HG02610 (cell line): ENCODE results near the gene RUSF1.
"Not testable (repeated sequence)": the region's sequence is repeated elsewhere in the genome, so short reads cannot be mapped to it uniquely, and the experiment has no call there.

Source experiments
- ATAC-seq: cut with Tn5 transposase; IDR thresholded peaks from one replicate; pipeline ENCODE4 v1.9.1; 2021; ENCODE audit warnings: mild to moderate bottlenecking, moderate library complexity; ENCODE audit not compliant: unreplicated experiment

Gene RUSF1

DNA sequence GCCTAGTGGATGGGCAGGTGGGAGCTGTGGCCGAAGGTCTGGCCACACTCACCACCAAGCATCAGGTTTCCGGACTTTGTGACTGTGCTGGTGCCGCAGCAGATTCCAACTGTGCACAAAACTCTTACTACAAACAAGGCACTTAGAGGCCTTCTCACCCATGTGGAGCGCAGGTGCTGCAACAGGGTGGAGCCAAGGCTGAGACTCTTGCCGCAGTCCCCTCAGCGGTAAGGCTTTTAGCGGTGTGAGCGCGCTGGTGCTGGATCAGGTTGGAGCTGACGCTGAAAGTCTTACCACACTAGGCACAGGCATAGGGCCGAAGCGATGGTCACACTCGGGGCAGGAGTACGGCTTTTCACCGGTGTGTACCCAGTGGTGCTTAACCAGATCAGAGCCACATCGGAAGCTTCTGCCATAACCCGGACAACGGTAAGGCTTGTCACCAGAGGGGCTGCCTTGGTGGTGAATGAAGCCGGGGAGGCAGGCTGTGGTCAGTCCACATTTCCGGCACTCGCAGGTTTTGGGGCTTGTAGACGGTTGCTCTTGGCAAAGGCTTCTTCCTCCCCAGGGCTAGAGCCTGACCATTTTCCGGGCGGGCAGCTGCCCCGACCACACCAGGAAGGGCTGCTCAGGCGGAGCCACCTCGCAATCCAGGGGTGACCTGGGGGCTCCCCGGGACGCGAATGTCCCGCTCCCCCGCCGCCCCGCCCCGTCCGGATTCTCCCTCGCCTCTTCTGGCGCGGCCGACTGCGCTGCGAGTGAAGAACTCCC lies 49.9 kb downstream of the RUSF1 start:
- ATAC-seq = no peak

DNA sequence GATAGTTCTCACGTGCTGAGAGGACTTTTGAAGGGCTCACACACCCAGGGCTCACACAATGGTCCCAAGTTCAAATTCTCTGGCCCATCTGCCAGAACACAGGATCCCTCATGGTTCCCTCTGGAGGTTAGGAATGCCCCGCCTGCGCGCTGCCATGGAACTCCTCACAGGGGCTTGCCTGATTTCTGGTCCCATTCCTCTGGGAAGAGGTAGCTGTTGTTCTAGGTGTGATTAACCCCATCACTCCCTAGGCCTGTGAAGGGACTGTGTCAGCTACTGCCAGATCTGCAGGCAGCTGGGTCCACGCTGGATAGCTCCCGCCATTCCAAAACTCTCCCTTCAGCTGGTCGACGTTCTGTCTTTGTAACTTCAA lies 51.2 kb downstream of the RUSF1 start:
- no peak for ATAC-seq

DNA sequence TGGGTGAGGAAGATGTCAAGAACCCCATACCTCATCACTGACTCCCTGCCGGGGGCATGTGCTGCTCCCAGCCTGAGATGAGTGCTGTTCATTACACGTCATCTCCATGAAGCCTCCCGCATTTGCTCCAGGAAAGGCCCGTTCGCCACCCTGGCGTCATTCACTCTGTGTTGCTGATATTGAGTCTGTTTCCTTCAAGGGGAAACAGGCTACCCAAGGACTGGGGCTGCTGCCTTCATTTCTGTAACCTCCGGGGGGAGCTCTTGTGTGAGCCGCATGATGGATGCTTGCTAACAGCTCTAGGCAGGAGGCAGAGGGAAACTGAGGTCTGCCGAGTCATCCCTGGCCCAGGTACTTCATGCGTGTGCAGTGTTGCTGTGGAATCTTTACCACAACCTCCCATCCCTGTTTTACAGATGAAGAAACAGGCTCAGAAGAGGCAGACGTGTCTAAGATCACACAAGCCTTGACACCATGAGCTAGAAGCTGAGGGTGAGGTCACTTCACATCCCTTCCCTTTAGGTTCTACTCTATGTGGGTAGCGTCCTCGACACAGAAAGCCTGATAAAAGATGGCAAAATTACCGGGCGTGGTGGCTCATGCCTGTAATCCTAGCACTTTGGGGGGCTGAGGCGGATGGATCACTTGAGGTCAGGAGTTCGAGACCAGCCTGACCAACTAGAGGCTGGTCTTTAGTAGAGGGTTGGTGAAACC lies 52.4 kb downstream of the RUSF1 start:
- no peak for ATAC-seq

DNA sequence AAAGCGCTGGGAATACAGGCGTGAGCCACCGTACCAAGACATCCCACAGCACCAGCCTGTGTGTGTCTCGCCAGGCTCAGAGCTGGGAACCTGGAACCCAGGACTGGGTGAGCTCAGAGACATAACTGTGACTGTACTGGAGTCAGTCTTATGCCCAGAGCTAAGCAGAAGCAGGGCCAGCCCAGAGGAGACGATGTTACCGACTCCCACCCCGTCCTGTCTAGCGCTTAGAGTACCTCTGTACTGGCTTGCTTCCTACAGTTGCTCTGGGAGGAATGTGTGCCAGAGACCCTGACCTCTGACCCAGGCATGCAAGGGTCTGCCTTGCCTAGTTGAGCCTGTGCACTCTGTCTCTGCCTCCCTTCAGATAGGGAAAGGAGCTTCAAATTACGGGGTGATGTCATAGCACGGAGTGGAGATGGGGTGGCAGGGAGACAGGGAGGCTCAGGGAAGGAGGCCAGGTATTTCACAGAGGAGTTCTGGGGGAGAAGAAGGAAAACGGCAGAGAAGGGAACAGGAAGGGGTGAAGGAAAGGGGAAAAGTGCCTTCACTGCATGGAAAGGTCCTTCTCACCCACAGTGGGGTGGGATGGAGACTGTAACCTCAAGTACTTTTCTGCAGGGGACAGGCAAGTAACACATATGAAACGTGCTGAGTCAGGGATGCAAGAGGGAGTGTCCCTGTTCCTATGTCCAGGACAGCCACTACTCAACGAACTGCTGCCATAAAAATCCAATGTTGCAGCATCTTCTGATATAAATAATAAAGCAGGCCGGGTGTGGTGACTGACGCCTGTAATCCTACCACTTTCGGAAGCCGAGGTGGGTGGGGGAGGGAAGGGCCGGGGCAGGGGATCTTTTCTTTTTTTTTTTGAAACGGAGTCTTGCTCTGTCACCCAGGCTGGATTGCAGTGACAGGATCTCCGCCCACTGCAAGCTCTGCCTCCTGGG lies 54.7 kb downstream of the RUSF1 start:
- no peak for ATAC-seq

- no peak for ATAC-seq
Measured at GRCh38 chr16:31452631-31453106, 55.5 kb downstream of the RUSF1 start.

GRCh38 chr16:31451681-31452351 lies 56.4 kb downstream of the RUSF1 start:
- ATAC-seq = no peak

- ATAC-seq = no peak
Measured at GRCh38 chr16:31451201-31451600, 57.0 kb downstream of the RUSF1 start.

DNA sequence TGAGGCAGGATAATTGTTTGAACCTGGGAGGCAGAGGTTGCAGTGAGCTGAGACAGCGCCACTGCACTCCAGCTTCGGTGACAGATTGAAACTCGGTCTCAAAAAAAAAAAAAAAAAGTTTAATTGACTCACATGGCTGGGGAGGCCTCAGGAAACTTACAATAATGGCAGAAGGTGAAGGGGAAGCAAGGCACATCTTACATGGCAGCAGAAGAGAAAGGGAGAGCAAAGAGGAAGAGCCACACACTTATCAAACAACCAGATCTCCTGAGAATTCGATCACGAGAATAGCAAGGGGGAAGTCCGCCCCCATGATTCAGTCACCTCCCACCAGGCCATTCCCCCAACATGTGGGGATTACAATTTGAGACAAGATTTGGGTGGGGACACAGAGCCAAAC lies 62.3 kb downstream of the RUSF1 start:
- ATAC-seq = not testable (repeated sequence)

DNA sequence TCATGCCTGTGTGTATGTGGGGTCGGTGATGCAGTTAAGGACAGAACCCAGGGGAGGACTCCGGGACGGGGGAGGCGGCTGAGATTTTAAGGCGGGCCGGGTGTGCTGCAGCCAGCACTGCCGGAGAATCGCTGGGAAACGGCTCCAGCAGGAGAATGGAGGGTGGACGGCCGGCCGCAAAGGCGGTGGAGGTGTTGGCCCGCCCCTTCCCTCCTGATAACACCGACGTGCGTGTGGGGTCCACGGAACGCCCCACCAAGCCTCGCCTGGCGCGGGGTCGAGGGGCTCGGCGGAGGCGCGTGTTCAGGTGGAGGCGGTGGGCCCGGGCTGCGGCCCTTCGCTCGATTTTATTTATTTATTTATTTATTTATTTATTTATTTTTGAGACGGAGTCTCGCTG lies 66.2 kb downstream of the RUSF1 start:
- no peak for ATAC-seq

DNA sequence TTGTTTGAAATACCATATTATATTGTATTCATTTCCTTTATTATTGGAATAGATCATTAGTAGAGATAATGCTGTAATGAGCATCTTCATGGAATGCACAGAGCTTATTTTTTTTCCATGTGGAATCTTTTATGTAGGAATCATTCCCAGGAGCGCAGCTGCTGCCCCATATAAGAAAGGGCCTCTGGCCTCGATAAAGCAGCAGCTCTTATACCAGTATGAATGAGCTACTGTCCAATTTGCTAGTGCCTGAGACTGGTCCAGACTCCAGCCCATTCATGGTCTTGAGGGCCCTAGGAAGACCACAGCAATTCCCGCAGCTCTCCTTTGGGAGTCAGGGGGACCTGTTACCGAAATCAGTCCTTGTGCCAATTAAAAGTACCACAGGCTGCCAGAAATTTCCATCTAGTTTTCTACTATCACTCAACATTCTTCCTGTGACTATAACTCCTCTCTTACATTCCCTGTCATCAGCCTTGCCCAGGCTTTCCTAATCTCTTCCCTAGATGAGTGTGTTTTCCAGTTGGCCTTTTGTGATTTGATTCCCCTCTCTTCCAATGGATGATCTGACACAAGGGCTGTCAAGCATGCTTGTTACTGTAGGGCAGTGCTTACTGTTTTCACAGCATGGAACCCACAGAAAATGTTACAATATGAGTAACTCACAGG lies 67.5 kb downstream of the RUSF1 start:
- no peak for ATAC-seq

GRCh38 chr16:31439519-31439918 lies 68.7 kb downstream of the RUSF1 start:
- no peak for ATAC-seq
